GM12865 (cell line): Measurements from ENCODE around the gene SKIC8.

Source experiments
- DNase-seq: peaks from one replicate; pipeline ENCODE4 v3.0.0; 2010; ENCODE audit warnings: low read depth
- H3K4me3 ChIP-seq: 2 replicates; pipeline ENCODE4 v1.5.1; 2011; ENCODE audit warnings: mild to moderate bottlenecking, low read depth, low read length, control low read depth
- TF ChIP-seq, protein P1 (sequence below): IDR thresholded peaks from 2 replicates; pipeline ENCODE4 v1.5.1; 2011; ENCODE audit warnings: low read length, control low read depth, low read depth, inconsistent platforms; ENCODE audit not compliant: insufficient read depth; ENCODE audit errors: missing control alignments

SKIC8 gene

GRCh38 chr15:78341057-78341987, 41.9 kb upstream of the SKIC8 start:
- no peak overlapping the region for H3K4me3 ChIP-seq
- TF ChIP-seq, protein P1, sequence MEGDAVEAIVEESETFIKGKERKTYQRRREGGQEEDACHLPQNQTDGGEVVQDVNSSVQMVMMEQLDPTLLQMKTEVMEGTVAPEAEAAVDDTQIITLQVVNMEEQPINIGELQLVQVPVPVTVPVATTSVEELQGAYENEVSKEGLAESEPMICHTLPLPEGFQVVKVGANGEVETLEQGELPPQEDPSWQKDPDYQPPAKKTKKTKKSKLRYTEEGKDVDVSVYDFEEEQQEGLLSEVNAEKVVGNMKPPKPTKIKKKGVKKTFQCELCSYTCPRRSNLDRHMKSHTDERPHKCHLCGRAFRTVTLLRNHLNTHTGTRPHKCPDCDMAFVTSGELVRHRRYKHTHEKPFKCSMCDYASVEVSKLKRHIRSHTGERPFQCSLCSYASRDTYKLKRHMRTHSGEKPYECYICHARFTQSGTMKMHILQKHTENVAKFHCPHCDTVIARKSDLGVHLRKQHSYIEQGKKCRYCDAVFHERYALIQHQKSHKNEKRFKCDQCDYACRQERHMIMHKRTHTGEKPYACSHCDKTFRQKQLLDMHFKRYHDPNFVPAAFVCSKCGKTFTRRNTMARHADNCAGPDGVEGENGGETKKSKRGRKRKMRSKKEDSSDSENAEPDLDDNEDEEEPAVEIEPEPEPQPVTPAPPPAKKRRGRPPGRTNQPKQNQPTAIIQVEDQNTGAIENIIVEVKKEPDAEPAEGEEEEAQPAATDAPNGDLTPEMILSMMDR, result no peak
- no peak for DNase-seq

DNA sequence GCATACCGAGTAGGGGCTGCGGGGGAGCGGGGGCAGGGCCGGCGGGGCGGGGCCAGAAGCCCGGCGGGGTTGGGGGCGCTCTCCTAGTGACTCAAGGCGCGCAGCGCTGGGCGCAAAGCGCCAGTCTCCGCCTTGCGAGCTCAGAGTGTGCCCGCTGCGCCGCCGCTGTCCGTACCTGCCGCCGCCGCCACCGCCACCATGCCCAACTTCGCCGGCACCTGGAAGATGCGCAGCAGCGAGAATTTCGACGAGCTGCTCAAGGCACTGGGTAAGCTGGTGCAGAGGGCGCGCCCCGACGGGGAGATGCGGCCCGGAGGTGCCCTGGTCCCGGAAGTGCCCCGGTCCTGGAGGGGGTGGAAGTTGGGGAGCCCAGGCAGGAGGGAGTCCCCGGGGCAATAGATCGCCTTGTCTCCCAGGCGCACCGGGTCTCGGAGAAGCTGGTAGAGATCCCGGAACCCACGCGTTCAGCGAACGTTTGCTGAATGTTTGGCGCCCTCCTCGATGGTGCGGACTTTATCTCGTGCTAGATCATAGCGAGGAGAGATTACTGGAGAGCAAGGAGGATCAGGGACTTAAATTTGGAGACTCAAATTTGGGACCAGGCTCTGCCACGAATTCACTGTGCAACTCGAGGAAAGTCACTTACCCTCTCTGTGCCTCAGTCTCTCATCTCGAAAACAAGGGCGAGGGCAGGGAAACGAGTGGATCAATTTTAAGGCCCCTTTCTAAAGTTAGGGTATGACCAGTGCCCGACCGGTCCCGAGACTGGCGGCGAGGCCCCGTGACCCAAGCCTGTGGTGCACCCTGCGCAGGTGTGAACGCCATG, 41.0 kb upstream of the SKIC8 start, which contains the start of gene CRABP1:
Gene CRABP1, plus strand, starts transcription at position 123 of the 826 bp plus-strand sequence. Its CDS starts 76 bp downstream, at position 199.
- TF ChIP-seq, protein P1, result no peak
- no peak for DNase-seq
- H3K4me3 ChIP-seq, result no peak within 1 kb of the TSS

DNA sequence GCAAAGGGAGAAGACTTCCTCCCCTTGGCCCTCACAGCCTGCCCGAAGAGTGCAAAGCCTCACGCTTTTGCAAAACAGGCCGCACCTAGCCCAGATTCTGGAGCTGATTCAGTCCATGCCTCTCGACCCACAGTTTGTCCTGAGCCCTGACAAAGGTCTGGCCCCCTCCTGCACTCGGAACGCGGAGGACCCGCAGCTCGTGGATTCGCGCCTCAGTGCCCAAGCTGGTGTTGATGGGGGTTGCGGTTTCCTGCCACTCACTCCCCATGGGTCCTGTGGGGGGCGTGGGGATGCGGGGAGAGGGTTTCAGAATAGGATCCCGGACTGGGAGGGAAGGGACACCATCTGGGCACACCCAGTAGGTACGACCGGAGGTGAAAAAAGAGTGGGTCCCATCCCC, 40.1 kb upstream of the SKIC8 start:
- no peak overlapping the region for H3K4me3 ChIP-seq
- no peak for DNase-seq
- TF ChIP-seq, protein P1, result no peak

- H3K4me3 ChIP-seq, result no peak overlapping the region
- TF ChIP-seq, protein P1, result no peak
- no peak for DNase-seq
Measured at GRCh38 chr15:78338781-78339180, 39.4 kb upstream of the SKIC8 start.

DNA sequence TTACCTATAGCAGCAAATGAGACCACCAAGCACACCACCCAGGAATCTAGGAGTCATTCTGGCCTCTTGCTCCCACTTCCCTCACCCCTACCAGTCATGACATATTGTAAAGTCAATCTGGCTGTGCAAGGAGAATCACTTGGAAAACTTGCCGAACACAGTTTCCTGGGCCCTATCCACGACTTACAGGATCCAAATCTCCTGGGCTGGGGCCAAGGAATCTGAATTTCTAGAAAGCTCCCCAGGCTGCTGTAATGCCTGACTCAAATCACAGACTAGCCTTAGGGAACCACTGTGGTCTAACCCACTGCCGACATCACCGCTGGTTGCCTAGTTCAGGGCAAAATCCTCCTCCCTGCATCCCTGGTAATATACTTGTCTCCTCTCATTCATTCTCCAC, 36.6 kb upstream of the SKIC8 start:
- no peak overlapping the region for H3K4me3 ChIP-seq
- no peak for DNase-seq
- TF ChIP-seq, protein P1, result no peak

- H3K4me3 ChIP-seq, result no peak overlapping the region
- DNase-seq, result no peak
- TF ChIP-seq, protein P1, result no peak
Measured at GRCh38 chr15:78334845-78335244, 35.4 kb upstream of the SKIC8 start.
